Osteocyte (in vitro differentiated cells): ENCODE measurements around the gene DIAPH2. TPM values are rescaled to one million over a fixed set of nuclear protein-coding genes. Genes with fewer than 3 reads are reported as not detected.

Source experiments
- DNase-seq: peaks from one replicate; pipeline ENCODE4 v3.0.0; 2021; ENCODE audit warnings: mixed read lengths; ENCODE audit not compliant: unreplicated experiment; ENCODE audit errors: extremely low spot score
- H3K27ac Mint-ChIP-seq: one replicate; pipeline ENCODE4 v1.8.0; 2021; ENCODE audit warnings: mild to moderate bottlenecking, mixed read lengths; ENCODE audit not compliant: unreplicated experiment
- H3K27me3 Mint-ChIP-seq: one replicate; pipeline ENCODE4 v1.8.0; 2021; ENCODE audit warnings: mixed read lengths; ENCODE audit not compliant: unreplicated experiment
- H3K36me3 Mint-ChIP-seq: one replicate; pipeline ENCODE4 v1.8.0; 2021; ENCODE audit warnings: mixed read lengths; ENCODE audit not compliant: unreplicated experiment
- H3K4me1 Mint-ChIP-seq: one replicate; pipeline ENCODE4 v1.8.0; 2021; ENCODE audit warnings: mixed read lengths; ENCODE audit not compliant: unreplicated experiment
- H3K4me3 Mint-ChIP-seq: one replicate; pipeline ENCODE4 v1.8.0; 2021; ENCODE audit warnings: mild to moderate bottlenecking, moderate library complexity, mixed read lengths; ENCODE audit not compliant: unreplicated experiment
- H3K9me3 Mint-ChIP-seq: one replicate; pipeline ENCODE4 v1.8.0; 2021; ENCODE audit warnings: mixed read lengths; ENCODE audit not compliant: unreplicated experiment
- CTCF ChIP-seq: fragments of 200-600 bp; sonication (generic); IDR thresholded peaks from 2 replicates; pipeline ENCODE4 v1.5.0; 2021; ENCODE audit warnings: antibody characterized with exemption, mild to moderate bottlenecking, moderate library complexity
- total RNA-seq: library from RNA; stranded (reverse); gene quantifications from 2 replicates; pipeline ENCODE4 v1.2.1, GENCODE V29; 2021

The DIAPH2 gene
- total RNA-seq, 1 donor from 2014 or later: 9.3 TPM

- no peak overlapping the region for H3K4me3 Mint-ChIP-seq
- H3K27me3 Mint-ChIP-seq: no peaks in the 10 kb centered on the region
- DNase-seq: no peak
- no peak for TF ChIP-seq CTCF
- no peaks in the 10 kb centered on the region for H3K9me3 Mint-ChIP-seq
- H3K36me3 Mint-ChIP-seq: no peaks in the 10 kb centered on the region
- no peaks in the 10 kb centered on the region for H3K4me1 Mint-ChIP-seq
- H3K27ac Mint-ChIP-seq: no peak overlapping the region
These were observed 796.6 kb downstream of the DIAPH2 start for GRCh38 chrX:97481228-97481627.

GRCh38 chrX:97482666-97483300, 798.1 kb downstream of the DIAPH2 start:
- Mint-ChIP-seq H3K27ac (no peak overlapping the region), H3K9me3 (no peaks in the 10 kb centered on the region), H3K4me1 (no peaks in the 10 kb centered on the region), H3K36me3 (no peaks in the 10 kb centered on the region), H3K4me3 (no peak overlapping the region), H3K27me3 (no peaks in the 10 kb centered on the region)
- no peak for TF ChIP-seq CTCF
- no peak for DNase-seq

GRCh38 chrX:97490656-97491055, 806.0 kb downstream of the DIAPH2 start:
- DNase-seq: no peak
- Mint-ChIP-seq H3K27me3 (no peaks in the 10 kb centered on the region), H3K36me3 (no peaks in the 10 kb centered on the region), H3K27ac (no peak overlapping the region), H3K9me3 (peaks cover 23% of the 10 kb centered on the region), H3K4me1 (no peaks in the 10 kb centered on the region), H3K4me3 (no peak overlapping the region)
- TF ChIP-seq CTCF: no peak

GRCh38 chrX:97494756-97495372, 810.2 kb downstream of the DIAPH2 start:
- Mint-ChIP-seq H3K27ac (no peak overlapping the region), H3K27me3 (no peaks in the 10 kb centered on the region), H3K4me3 (no peak overlapping the region), H3K4me1 (no peaks in the 10 kb centered on the region), H3K9me3 (peaks cover 16% of the 10 kb centered on the region), H3K36me3 (no peaks in the 10 kb centered on the region)
- TF ChIP-seq CTCF: no peak
- DNase-seq: no peak

- DNase-seq: no peak
- no peak overlapping the region for H3K4me3 Mint-ChIP-seq
- H3K27ac Mint-ChIP-seq: no peak overlapping the region
- H3K4me1 Mint-ChIP-seq: no peaks in the 10 kb centered on the region
- H3K36me3 Mint-ChIP-seq: no peaks in the 10 kb centered on the region
- TF ChIP-seq CTCF: no peak
- peaks cover 7% of the 10 kb centered on the region for H3K9me3 Mint-ChIP-seq
- no peaks in the 10 kb centered on the region for H3K27me3 Mint-ChIP-seq
These were observed 813.5 kb downstream of the DIAPH2 start for GRCh38 chrX:97498093-97498492.
